Measurements from ENCODE around the gene CPZ.

CPZ gene

GRCh38 chr4:8595237-8596087, 2.9 kb downstream of the CPZ start:
- DNase-seq (ENCODE audit: low spot score), result no peak

- no peak for DNase-seq (ENCODE audit: low spot score)
Observed at GRCh38 chr4:8596891-8597290, 4.3 kb downstream of the CPZ start.

GRCh38 chr4:8597319-8597718, 4.8 kb downstream of the CPZ start:
- no peak for DNase-seq (ENCODE audit: low spot score)

GRCh38 chr4:8597791-8598190, 5.2 kb downstream of the CPZ start:
- no peak for DNase-seq (ENCODE audit: low spot score)

- DNase-seq (ENCODE audit: low spot score), result no peak
Observed at GRCh38 chr4:8598391-8599090, 6.0 kb downstream of the CPZ start.

GRCh38 chr4:8599091-8599460, 6.5 kb downstream of the CPZ start:
- no peak for DNase-seq (ENCODE audit: low spot score)

- peak; percentile 69 for DNase-seq (ENCODE audit: low spot score)
Observed at GRCh38 chr4:8599657-8600056, 7.1 kb downstream of the CPZ start.

GRCh38 chr4:8600266-8600665, 7.7 kb downstream of the CPZ start:
- no peak for DNase-seq (ENCODE audit: low spot score)

GRCh38 chr4:8600686-8601085, 8.1 kb downstream of the CPZ start:
- no peak for DNase-seq (ENCODE audit: low spot score)

GRCh38 chr4:8601086-8601485, 8.5 kb downstream of the CPZ start:
- no peak for DNase-seq (ENCODE audit: low spot score)

GRCh38 chr4:8601556-8601955, 9.0 kb downstream of the CPZ start:
- DNase-seq (ENCODE audit: low spot score), result no peak

- no peak for DNase-seq (ENCODE audit: low spot score)
Observed at GRCh38 chr4:8602686-8603430, 10.3 kb downstream of the CPZ start.

GRCh38 chr4:8603931-8604330, 11.4 kb downstream of the CPZ start:
- DNase-seq (ENCODE audit: low spot score), result no peak

GRCh38 chr4:8605289-8605688, 12.7 kb downstream of the CPZ start:
- no peak for DNase-seq (ENCODE audit: low spot score)

GRCh38 chr4:8606476-8606875, 13.9 kb downstream of the CPZ start:
- no peak for DNase-seq (ENCODE audit: low spot score)

GRCh38 chr4:8606966-8607365, 14.4 kb downstream of the CPZ start:
- no peak for DNase-seq (ENCODE audit: low spot score)

- peak; percentile 83 for DNase-seq (ENCODE audit: low spot score)
Observed at GRCh38 chr4:8607603-8608481, 15.3 kb downstream of the CPZ start.

- DNase-seq (ENCODE audit: low spot score), result no peak
Observed at GRCh38 chr4:8608714-8609391, 16.3 kb downstream of the CPZ start.

- DNase-seq (ENCODE audit: low spot score), result no peak
Observed at GRCh38 chr4:8609406-8609805, 16.8 kb downstream of the CPZ start.

GRCh38 chr4:8609824-8610350, 17.3 kb downstream of the CPZ start:
- no peak for DNase-seq (ENCODE audit: low spot score)

Data from GM03348 (cell line).